SU-DHL-6 (cell line): ENCODE measurements around the gene PARVB.

Source experiments
- CTCF ChIP-seq: fragments of 200-600 bp; sonication (generic); IDR thresholded peaks from one replicate; pipeline ENCODE4 v1.5.1; 2017; ENCODE audit warnings: antibody characterized with exemption, mild to moderate bottlenecking, low read length, moderate library complexity; ENCODE audit not compliant: insufficient read depth, poor library complexity, severe bottlenecking
- EZH2phosphoT487 ChIP-seq: fragments of 200-600 bp; sonication (generic), shearing (Covaris generic); conservative IDR thresholded peaks from 2 replicates; pipeline ENCODE4 v1.6.1; 2018; ENCODE audit warnings: mild to moderate bottlenecking, antibody characterized with exemption, low read length, moderate library complexity, mixed read lengths

GRCh38 chr22:44127356-44127755 lies 103.3 kb downstream of the PARVB start:
- TF ChIP-seq CTCF (no peak), EZH2phosphoT487 (no peak)
